Left forelimb (tissue), 1 donor: ENCODE data around the gene GAGE12C.
"Not testable (repeated sequence)": the region's sequence is repeated elsewhere in the genome, so short reads cannot be mapped to it uniquely, and the experiment has no call there.

ENCODE experiments used
- DNase-seq: peaks from one replicate; pipeline ENCODE4 v3.0.0-alpha.2; 2018; ENCODE audit warnings: low spot score

Gene GAGE12C

GRCh38 chrX:49531877-49532276, at the start of gene GAGE12C:
Gene GAGE12C (plus strand): TSS chrX:49532177. CDS start chrX:49533332, 1,155 bp downstream.
- not testable (repeated sequence) for DNase-seq

- not testable (repeated sequence) for DNase-seq
These were observed 9.5 kb downstream of the GAGE12C start, which contains the start of gene GAGE12D for GRCh38 chrX:49541433-49541832. Gene GAGE12D (plus strand): TSS chrX:49541733. CDS start chrX:49542888, 1,155 bp downstream.

GRCh38 chrX:49550989-49551388, 19.0 kb downstream of the GAGE12C start, which contains the start of gene GAGE12E:
Gene GAGE12E (plus strand): TSS chrX:49551289. CDS start chrX:49552444, 1,155 bp downstream.
- DNase-seq, result not testable (repeated sequence)

GRCh38 chrX:49560542-49560941, 28.6 kb downstream of the GAGE12C start, which contains the start of gene GAGE12F:
Gene GAGE12F (plus strand): TSS chrX:49560842. CDS start chrX:49561997, 1,155 bp downstream.
- DNase-seq, result not testable (repeated sequence)

- DNase-seq, result not testable (repeated sequence)
These were observed 36.8 kb downstream of the GAGE12C start for GRCh38 chrX:49568728-49569127.

- DNase-seq, result not testable (repeated sequence)
These were observed 37.2 kb downstream of the GAGE12C start for GRCh38 chrX:49569152-49569551.

GRCh38 chrX:49570100-49570499, 38.1 kb downstream of the GAGE12C start, which contains the start of gene GAGE12G:
Gene GAGE12G (plus strand): TSS chrX:49570400. CDS start chrX:49571555, 1,155 bp downstream.
- DNase-seq, result not testable (repeated sequence)

GRCh38 chrX:49579649-49580048, 47.7 kb downstream of the GAGE12C start, which contains the start of gene GAGE12H:
Gene GAGE12H (plus strand): TSS chrX:49579949. CDS start chrX:49581104, 1,155 bp downstream.
- DNase-seq, result not testable (repeated sequence)
